Astrocyte of the spinal cord (primary cell): Measurements from ENCODE around the gene FAM236A.
"Not testable (repeated sequence)": the region's sequence is repeated elsewhere in the genome, so short reads cannot be mapped to it uniquely, and the experiment has no call there.

Experiments
- DNase-seq: peaks from one replicate; pipeline ENCODE4 v3.0.0; 2011; ENCODE audit warnings: low read depth, low spot score
- H3K4me3 ChIP-seq: 2 replicates; pipeline ENCODE4 v1.5.1; 2011; ENCODE audit warnings: low read depth, mild to moderate bottlenecking, low read length, moderate library complexity
- in situ Hi-C: cut with HindIII; loops from 2 replicates; pipeline ENCODE4 v1.10.0; 2017; ENCODE audit warnings: low sequenced_read_pairs

The FAM236A gene

DNA sequence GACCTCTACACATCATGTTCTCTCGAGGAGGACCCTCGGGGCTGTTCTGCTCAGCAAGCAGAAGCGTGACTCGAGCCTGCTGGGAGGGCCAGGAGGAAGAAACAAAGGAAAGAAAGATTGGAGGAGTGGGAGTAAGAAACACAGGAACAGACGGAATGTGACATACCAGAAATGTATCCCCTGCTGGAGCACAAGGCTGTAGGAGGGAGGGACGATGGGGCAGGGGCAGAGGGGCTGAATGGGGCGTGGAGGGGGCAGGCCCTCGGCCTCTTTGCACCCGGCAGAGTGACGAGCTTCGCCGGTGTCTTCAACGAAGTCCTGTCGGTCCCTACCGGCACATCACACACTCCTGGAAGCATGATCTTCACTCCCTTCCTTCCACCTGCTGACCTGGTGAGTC lies at the start of gene FAM236A:
FAM236A (plus strand) TSS at position 301 of the 400 bp plus-strand sequence; CDS start at position 358, 57 bp downstream.
- H3K4me3 ChIP-seq, DNase-seq, in situ Hi-C loops: not testable (repeated sequence)

DNA sequence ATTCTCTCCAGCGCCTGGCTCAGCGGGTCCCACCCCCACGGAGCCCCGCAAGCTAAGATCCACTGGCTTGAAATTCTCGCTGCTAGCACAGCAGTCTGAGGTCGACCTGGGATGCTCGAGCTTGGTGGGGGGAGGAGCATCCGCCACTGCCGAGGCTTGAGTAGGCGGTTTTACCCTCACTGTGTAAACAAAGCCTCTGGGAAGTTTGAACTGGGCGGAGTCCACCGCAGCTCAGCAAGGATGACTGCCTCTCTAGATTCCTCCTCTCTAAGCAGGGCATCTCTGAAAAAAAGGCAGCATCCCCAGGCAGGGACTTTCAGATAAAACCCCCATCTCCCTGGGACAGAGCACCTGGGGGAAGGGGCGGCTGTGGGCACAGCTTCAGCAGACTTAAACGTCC lies 48.3 kb upstream of the FAM236A start:
- not testable (repeated sequence) for DNase-seq

DNA sequence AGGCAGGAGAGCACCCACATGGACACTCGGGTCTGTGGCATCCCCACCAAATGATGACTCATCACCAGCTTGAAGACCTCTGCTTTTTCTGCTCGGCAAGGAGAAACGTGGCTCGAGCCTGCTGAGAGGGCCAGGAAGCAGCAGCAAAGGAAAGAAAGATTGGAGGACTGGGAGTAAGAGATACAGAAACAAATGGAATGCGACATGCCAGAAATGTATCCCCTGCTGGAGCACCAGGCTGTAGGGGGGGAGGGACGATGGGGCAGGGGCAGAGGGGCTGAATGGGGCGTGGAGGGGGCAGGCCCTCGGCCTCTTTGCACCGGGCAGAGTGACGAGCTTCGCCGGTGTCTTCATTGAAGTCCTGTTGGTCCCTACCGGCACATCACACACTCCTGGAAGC lies 25.7 kb upstream of the FAM236A start, which contains the start of gene FAM236C:
FAM236C (plus strand) TSS at position 301 of the 400 bp plus-strand sequence. CDS start 100 bp downstream, outside the sequence.
- H3K4me3 ChIP-seq, in situ Hi-C loops, DNase-seq: not testable (repeated sequence)

More for the DNA sequence above, 48.3 kb upstream of the FAM236A start:
- in situ Hi-C loops, H3K4me3 ChIP-seq: not testable (repeated sequence)

DNA sequence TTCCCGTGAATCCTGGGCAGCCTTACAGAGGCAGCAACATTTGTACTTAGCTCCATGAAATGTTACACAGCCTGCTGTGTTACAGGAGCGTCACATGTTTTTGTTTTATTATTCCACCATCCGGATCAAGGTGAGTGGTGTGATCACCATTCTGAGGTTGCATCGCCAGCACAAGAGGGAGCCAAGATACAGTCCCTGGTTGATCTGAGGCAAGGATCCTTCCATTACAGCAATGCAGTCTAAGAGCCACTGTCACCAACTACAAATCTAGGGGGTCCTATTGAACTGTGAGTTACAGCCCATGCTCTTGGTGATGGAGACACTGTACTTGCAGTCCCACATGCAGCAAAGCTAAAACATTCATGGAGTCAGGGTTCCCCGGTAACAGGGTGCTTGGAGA lies 21.9 kb upstream of the FAM236A start:
- DNase-seq, in situ Hi-C loops, H3K4me3 ChIP-seq: not testable (repeated sequence)

DNA sequence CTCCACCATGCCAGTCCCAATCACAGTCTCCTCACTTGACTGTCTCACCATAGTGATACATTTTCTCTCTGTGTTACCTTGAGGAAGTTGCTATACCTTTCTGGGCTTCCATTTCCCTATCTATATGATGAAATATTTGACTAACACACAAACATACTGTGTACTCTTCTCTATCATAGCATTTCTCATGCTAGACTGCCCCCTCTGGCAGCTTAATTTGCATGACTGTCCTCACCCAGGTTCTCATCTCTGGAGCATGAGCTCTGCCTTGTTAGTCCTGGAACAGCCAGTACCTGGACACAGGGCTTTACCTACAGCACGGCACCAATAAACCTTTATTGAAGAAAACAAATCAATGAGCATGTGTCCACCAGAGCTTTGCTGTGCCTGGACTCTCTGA lies 5.7 kb upstream of the FAM236A start:
- in situ Hi-C loops, H3K4me3 ChIP-seq, DNase-seq: not testable (repeated sequence)

DNA sequence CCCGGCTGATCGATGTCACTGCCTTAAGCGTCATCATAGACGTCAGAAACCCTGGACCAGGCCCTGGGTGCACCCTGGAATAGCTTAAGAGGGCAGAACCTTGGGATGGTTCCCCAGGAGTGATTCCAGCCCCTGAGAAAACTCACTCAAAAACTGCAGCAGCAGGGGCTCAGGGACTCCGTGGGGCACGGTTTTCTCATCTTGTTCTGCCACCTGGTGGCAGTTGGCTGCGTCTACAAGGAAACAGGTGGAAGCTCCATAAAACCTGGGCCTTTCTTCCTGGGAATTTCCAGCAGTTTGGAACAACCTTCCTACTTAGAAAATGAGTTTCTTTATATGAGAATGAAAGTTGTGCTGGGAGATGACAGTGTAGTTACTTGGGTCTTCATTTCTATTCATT lies 1.6 kb upstream of the FAM236A start:
- DNase-seq, in situ Hi-C loops, H3K4me3 ChIP-seq: not testable (repeated sequence)

DNA sequence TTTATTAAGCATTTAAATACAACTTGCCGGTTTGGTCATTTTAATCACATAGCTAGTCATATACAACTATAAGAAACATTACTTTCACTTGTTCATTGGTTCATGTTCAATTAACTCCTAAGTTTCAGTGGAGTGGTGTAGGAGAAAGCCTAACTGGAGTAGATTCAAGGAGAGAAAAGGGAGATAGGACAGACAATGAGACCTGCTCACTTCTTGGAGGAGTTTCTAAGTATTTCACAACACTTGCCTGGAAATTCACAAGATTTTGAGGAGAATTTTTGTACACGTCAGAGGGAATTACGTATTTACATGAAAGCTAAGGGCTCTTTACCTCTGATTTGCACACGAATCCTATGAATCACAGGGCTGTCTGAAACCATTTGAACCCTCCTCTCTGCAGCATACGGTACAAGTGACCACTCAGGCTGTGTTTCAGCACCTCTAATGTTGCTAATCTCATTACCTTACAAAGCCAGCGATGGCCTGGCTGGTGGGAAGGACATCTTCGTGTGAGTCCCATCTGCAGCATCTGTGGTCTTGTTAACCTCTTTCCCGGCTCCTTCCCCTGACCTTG lies 1.0 kb upstream of the FAM236A start:
- DNase-seq, H3K4me3 ChIP-seq, in situ Hi-C loops: not testable (repeated sequence)

DNA sequence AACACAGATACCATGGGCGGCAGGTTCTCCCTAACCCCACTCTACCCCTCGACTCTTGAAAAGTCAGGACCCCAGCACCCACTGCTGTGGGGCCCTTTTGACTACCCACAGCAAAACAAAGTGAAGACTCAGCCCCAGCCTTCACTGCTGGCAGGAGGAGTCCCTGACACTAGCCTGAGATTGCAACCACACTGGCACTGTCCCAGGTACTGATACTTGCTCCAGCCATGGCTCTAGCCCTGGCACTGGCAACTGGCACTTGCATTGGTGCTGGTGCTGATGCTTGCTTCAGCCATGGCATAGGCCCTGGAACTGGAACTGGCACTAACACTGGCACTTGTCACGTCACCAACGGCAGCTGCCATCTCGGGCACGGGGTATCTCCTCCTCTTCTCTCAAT lies 4.3 kb downstream of the FAM236A start:
- in situ Hi-C loops, H3K4me3 ChIP-seq, DNase-seq: not testable (repeated sequence)

DNA sequence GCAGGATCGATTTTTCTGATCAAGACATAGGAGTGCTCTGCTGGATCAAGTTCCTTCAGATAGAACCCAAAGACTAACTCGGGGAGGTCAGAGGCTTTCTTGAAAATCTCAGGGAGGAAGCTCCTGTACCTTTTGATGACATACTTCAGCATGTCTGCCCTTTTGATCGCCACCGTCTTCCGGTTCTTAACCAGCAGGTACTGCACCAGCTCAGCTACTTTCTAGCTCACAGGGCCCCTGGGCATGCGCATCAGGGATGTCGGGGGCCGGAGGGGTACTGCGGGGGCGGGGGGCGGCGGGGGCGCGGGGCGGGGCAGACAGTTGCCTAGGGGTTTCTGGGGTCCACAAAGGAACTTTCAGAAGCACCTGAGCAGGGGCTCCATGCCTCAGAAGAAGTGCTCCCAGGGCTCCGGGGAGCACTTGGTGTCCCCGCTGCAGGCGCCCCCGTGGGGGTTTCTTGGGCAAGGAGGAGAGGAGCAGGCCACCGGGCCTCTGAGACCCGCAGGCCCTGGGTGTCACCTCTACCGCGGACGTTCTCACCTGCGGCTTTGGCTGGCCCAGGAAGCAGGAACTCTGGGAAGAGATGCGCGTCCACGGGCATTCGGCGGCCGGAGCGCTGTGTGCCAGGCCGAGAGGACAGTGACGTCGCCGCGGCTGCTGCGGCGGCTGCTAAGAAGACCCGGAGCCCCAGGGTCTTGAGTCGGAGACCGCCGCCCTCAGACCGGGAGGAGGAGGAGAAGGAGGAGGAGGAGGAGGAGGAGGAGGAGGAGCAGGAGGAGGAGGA lies 5.2 kb downstream of the FAM236A start:
- in situ Hi-C loops, H3K4me3 ChIP-seq, DNase-seq: not testable (repeated sequence)

DNA sequence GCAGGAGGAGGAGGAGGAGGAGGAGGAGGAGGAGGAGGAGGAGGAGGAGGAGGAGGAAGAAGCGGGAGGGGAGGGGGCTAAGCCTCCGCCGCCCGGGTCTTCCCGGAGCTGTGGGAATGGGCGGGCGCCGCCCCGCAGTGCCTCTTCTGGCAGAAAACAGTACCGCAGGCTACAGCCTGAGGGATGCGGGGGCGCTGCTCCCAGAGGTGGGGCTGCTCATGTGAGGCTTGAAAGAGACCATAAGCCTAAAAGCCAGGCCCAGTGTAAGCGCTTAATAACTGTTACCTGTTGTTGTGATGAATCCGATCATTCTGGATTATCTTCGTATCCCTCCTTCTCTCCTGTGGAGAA lies 5.8 kb downstream of the FAM236A start, which contains the start of gene DMRTC1:
DMRTC1 (minus strand) TSS at position 19 of the 351 bp plus-strand sequence. CDS start 68,143 bp downstream, outside the sequence.
- H3K4me3 ChIP-seq, DNase-seq, in situ Hi-C loops: not testable (repeated sequence)

DNA sequence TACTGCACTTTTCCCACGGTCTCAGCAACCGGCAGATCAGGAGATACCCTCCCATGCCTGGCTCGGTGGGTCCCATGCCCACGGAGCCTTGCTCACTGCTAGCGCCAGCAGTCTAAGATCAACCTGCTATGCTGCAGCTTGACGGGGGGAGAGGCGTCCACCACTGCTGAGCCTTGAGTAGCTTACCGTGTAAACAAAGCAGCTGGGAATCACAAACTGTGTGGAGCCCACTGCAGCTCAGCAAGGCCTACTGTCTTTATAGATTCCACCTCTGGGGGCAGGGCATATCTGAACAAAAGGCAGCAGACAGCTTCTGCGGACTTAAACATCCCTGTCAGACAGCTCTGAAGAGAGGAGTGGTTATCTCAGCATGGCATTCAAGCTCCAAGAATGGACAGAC lies 22.0 kb downstream of the FAM236A start:
- in situ Hi-C loops, DNase-seq, H3K4me3 ChIP-seq: not testable (repeated sequence)

DNA sequence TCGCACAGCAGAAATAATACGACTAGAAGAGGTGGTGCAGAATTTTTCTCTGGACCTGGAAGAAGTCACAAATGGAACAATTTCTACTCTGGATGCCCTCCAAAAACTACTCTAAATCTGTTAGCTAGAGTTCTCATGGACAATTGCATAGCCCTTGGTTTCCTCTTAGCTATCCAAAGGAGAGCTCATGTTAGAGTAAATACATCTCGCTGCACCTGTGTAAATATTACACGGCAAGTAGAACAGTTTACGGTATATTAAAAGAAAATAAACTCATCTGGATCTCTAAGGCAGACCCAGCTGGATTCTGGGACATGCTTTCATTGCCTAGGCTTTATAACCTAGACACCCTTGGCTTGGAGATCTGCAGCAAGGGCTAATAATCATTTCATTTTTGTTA lies 33.9 kb downstream of the FAM236A start:
- H3K4me3 ChIP-seq, DNase-seq, in situ Hi-C loops: not testable (repeated sequence)

DNA sequence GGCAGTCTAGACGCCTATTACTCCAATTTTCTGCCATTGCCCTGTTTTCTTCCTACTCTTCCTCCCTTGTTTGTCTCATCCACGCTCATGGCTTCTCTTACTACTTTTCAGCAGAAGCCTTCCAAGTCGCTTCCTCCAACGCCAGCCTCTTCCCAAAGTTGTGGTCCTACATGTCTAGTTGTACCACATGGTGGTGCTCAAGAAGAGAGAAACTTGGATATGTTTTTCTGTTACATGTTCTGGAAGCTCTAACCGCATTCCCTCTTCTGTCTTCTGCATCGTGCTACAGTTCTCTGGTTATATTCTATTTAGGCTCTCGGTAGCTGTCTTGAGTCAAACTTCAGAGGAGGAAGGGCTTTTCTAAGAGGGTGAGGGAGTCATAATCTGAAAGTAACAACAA lies 36.9 kb downstream of the FAM236A start:
- H3K4me3 ChIP-seq, in situ Hi-C loops: not testable (repeated sequence)

DNA sequence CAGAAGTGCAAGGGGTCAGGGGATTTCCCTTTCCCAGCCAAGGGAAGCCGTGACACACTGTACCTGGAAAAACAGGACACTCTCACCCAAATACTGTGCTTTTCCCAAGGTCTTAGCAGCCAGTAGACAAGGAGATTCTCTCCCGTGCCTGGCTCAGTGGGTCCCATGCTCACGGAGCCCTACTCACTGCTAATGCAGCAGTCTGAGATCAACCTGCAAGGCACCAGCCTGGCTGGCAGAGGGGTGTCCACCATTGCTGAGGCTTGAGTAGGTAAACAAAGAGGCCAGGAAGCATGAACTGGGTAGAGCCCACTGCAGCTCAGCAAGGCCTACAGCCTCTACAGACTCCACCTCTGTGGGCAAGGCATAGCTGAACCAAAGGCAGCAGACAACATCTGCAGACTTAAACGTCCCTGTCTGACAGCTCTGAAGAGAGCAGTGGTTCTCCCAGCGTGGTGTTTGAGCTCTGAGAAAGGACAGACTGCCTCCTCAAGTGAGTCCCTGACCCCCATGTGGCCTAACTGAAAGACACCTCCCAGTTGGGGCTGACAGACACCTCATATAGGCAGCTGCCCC lies 43.0 kb downstream of the FAM236A start:
- H3K4me3 ChIP-seq, DNase-seq, in situ Hi-C loops: not testable (repeated sequence)

More for the DNA sequence above, 36.9 kb downstream of the FAM236A start:
- DNase-seq = not testable (repeated sequence)
